Measurements from ENCODE around the gene RFFL. TPM values are rescaled to one million over a fixed set of nuclear protein-coding genes. Genes with fewer than 3 reads are reported as not detected.

The RFFL gene
- total and polyA plus RNA-seq, 2 donors (not counting 1 experiment from before 2014, with no cell fraction given), result 13.6 to 36.9 TPM

DNA sequence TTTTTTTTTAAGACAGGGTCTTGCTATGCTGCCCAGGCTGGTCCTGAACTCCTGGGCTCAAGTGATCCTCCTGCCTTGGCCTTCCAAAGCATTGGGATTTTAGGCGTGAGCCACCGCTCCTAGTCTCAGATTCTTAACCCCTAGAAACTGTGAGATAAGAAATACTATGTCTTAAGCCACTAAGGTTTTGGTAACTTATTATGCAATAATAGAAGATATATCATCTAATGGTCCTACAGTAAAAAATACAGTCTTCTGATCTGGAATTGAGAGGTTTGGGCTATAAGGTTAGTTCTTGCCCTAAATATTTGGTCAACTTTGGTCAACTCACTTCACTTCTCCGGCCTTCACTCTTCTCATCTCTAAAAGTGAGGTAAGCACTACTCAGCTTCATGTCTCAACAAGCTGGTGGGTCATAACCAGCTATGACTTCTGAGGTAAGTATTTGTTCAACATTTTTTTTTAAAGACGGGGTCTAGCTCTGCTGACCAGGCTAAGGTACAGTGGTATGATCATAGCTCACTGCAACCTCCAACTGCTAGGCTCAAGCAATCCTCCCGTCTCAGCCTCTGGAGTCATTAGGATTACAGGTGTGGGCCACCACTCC is 41.4 kb upstream of the RFFL start:
- Histone ChIP-seq H3K36me3 (replicated peaks in 1 of 2; ENCODE audit: control extremely low read depth in 1 of 2, control insufficient read depth in 1 of 2, extremely low read depth in 1 of 2, insufficient read depth in 2 of 2, low read length in 1 of 2) (peaks cover 8 to 39% of the 10 kb centered on the region in 2 experiments), H4K20me1 (ENCODE audit: control insufficient read depth, insufficient read depth, low read length, poor library complexity, severe bottlenecking) (no peaks in the 10 kb centered on the region), H3K9ac (ENCODE audit: low read length) (no peak overlapping the region), H3K27me3 (replicated peaks in 1 of 4; ENCODE audit: control extremely low read depth in 1 of 4, control insufficient read depth in 3 of 4, insufficient read depth in 4 of 4, low read length in 3 of 4) (no peaks in the 10 kb centered on the region), H3K79me2 (ENCODE audit: control insufficient read depth, insufficient read depth, low read length) (no peaks in the 10 kb centered on the region), H3K4me1 (ENCODE audit: control insufficient read depth in 2 of 2, insufficient read depth in 2 of 2, low read length in 2 of 2) (no peaks in the 10 kb centered on the region), H3K4me2 (replicated peaks; ENCODE audit: low read depth, low read length, poor library complexity, severe bottlenecking) (no peak overlapping the region), H2AFZ (ENCODE audit: insufficient read depth, low read depth, low read length, poor library complexity, severe bottlenecking) (no peak overlapping the region), H3K27ac (ENCODE audit: low read length in 2 of 2) (no peak overlapping the region), H3K9me3 (ENCODE audit: control extremely low read depth in 1 of 3, control insufficient read depth in 2 of 3, insufficient read depth in 1 of 3, low read length in 2 of 3) (peaks cover 0 to 3% (median 0%) of the 10 kb centered on the region in 3 donors), H3K4me3 (ENCODE audit: control extremely low read depth in 1 of 5, extremely low read depth in 1 of 5, insufficient read depth in 1 of 5, low read depth in 2 of 5, low read length in 4 of 5) (no peak overlapping the region)
- no peak for ATAC-seq (ENCODE audit: low read depth)
- no peak for TF ChIP-seq EZH2 (IDR thresholded peaks at IDR 0.05; ENCODE audit: borderline replicate concordance, insufficient read depth, low read depth, low read length, poor library complexity, severe bottlenecking)
- TF ChIP-seq, protein P1, sequence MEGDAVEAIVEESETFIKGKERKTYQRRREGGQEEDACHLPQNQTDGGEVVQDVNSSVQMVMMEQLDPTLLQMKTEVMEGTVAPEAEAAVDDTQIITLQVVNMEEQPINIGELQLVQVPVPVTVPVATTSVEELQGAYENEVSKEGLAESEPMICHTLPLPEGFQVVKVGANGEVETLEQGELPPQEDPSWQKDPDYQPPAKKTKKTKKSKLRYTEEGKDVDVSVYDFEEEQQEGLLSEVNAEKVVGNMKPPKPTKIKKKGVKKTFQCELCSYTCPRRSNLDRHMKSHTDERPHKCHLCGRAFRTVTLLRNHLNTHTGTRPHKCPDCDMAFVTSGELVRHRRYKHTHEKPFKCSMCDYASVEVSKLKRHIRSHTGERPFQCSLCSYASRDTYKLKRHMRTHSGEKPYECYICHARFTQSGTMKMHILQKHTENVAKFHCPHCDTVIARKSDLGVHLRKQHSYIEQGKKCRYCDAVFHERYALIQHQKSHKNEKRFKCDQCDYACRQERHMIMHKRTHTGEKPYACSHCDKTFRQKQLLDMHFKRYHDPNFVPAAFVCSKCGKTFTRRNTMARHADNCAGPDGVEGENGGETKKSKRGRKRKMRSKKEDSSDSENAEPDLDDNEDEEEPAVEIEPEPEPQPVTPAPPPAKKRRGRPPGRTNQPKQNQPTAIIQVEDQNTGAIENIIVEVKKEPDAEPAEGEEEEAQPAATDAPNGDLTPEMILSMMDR (IDR thresholded peaks at IDR 0.05), result no peak
- POLR2A ChIA-PET, result no interaction called here
- no CpG with 5 or more reads among the region's 5 CpGs for WGBS (ENCODE audit: insufficient coverage)
- no peak overlapping the region for H3K4me3 Mint-ChIP-seq
- no peaks in the 10 kb centered on the region for H3K27me3 Mint-ChIP-seq
- H3K27ac Mint-ChIP-seq, result no peak overlapping the region
- H3K9me3 Mint-ChIP-seq (ENCODE audit: insufficient read depth), result no peaks in the 10 kb centered on the region
- intact Hi-C loops (cut with micrococcal nuclease), result no loop called here
- no peak for DNase-seq
- H3K4me1 Mint-ChIP-seq, result no peaks in the 10 kb centered on the region
- CTCF ChIA-PET, result interaction anchor here (1.7 kb wide), 1 partner anchor 15 kb away, joined by 5 read pairs; no protein-coding TSS in a partner anchor

DNA sequence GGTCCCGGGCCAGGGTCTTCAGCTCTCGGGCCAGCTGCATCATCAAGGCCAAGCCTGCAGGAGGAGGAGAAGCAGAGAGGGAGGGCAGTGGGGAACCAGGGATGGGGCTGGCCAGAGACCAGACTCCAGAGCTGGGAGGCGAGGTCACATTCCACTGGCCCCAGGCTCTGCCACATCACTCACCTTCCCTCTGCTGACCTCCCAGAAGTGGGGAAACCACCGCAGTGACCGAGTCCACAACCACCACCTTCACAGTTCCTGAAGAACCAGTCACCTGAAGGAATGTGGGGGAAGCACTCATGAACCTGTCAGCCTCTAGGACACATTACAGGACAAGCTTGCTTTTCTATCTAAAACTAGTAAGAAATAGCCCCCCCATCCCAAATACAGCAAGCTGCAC is 39.8 kb upstream of the RFFL start:
- peaks cover 8 to 45% of the 10 kb centered on the region in 2 experiments for H3K36me3 ChIP-seq (replicated peaks in 1 of 2; ENCODE audit: control extremely low read depth in 1 of 2, control insufficient read depth in 1 of 2, extremely low read depth in 1 of 2, insufficient read depth in 2 of 2, low read length in 1 of 2)
- Mint-ChIP-seq H3K9me3 (ENCODE audit: insufficient read depth) (no peaks in the 10 kb centered on the region), H3K4me1 (no peaks in the 10 kb centered on the region), H3K27ac (no peak overlapping the region), H3K27me3 (no peaks in the 10 kb centered on the region), H3K4me3 (no peak overlapping the region)
- no peak overlapping the region for H2AFZ ChIP-seq (ENCODE audit: insufficient read depth, low read depth, low read length, poor library complexity, severe bottlenecking)
- H4K20me1 ChIP-seq (ENCODE audit: control insufficient read depth, insufficient read depth, low read length, poor library complexity, severe bottlenecking), result no peaks in the 10 kb centered on the region
- H3K9me3 ChIP-seq (ENCODE audit: control extremely low read depth in 1 of 3, control insufficient read depth in 2 of 3, insufficient read depth in 1 of 3, low read length in 2 of 3), result peaks cover 0 to 3% (median 0%) of the 10 kb centered on the region in 3 donors
- ATAC-seq (ENCODE audit: low read depth), result no peak
- no peak for DNase-seq
- H3K9ac ChIP-seq (ENCODE audit: low read length), result no peak overlapping the region
- CTCF ChIA-PET, result interaction anchor here (0.6 to 1.4 kb wide), 3 partner anchors 14 to 409 kb away, joined by 3 to 4 read pairs (median 3); partner anchors contain the start of gene RAD51D
- 100% methylated on average over 3 of the region's 5 CpGs for WGBS (ENCODE audit: insufficient coverage)
- POLR2A ChIA-PET, result interaction anchor here (0.6 kb wide), 1 partner anchor 40 kb away, joined by 5 read pairs; no protein-coding TSS in a partner anchor
- H3K79me2 ChIP-seq (ENCODE audit: control insufficient read depth, insufficient read depth, low read length), result no peaks in the 10 kb centered on the region
- intact Hi-C loops (cut with micrococcal nuclease), result no loop called here
- no peak overlapping the region for H3K4me2 ChIP-seq (replicated peaks; ENCODE audit: low read depth, low read length, poor library complexity, severe bottlenecking)
- no peaks in the 10 kb centered on the region for H3K4me1 ChIP-seq (ENCODE audit: control insufficient read depth in 2 of 2, insufficient read depth in 2 of 2, low read length in 2 of 2)
- no peak overlapping the region for H3K27ac ChIP-seq (ENCODE audit: low read length in 2 of 2)
- TF ChIP-seq EZH2 (IDR thresholded peaks at IDR 0.05; ENCODE audit: borderline replicate concordance, insufficient read depth, low read depth, low read length, poor library complexity, severe bottlenecking), result no peak
- TF ChIP-seq, protein P1 (IDR thresholded peaks at IDR 0.05), result no peak
- no peaks in the 10 kb centered on the region for H3K27me3 ChIP-seq (replicated peaks in 1 of 4; ENCODE audit: control extremely low read depth in 1 of 4, control insufficient read depth in 3 of 4, insufficient read depth in 4 of 4, low read length in 3 of 4)
- no peak overlapping the region for H3K4me3 ChIP-seq (ENCODE audit: control extremely low read depth in 1 of 5, extremely low read depth in 1 of 5, insufficient read depth in 1 of 5, low read depth in 2 of 5, low read length in 4 of 5)

All from B cell (primary cell).